Measurements from ENCODE around the gene OLFM1. TPM values are rescaled to one million over a fixed set of nuclear protein-coding genes. Genes with fewer than 3 reads are reported as not detected.

OLFM1 gene
- total RNA-seq, 1 donor from 2014 or later, result 11.9 TPM

DNA sequence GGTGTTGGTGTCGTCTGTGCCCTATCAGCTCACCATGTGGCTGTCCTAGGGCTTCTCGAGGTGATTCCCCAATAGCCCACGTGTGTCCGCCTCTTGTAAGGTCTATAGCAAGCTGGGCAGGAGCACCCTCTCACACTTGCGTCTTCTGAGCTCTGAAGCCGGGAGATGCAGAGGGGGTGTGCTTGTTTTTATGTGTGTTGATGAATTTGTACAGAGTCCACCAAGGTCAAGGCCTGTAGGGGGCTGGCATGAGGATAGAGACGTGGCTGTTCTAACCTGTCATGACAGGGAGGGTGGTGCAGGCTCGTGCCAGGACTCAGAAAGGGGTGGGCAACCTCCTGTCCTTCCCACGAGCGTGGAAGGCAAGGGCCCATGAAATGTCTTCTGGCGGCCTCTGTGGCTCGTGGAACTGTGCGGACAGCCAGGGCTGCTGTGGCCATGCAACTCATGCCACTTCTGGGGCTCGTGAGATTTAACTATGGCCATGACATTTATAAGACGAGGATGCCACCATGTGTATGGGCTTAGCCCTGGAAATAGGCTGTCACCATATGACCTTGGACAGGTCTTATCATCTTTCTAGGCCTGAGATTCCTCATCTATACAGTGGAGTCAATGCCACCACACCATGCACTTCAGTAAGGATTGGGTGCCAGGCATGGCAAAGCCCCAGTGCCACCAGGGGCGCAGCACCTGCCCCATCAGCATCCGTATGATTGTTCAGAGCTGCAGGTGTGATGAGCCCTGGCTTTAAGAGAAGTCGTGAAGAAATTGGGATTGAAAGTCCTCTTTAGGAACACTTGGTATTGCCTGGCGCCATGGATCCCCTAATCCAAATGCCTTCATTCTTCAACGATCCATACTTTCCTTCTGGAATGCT lies 2.3 kb upstream of the OLFM1 start:
- DNase-seq, result no peak
- intact Hi-C loops (cut with DNase I), result no loop called here
- no peak for ATAC-seq (ENCODE audit: poor library complexity)

DNA sequence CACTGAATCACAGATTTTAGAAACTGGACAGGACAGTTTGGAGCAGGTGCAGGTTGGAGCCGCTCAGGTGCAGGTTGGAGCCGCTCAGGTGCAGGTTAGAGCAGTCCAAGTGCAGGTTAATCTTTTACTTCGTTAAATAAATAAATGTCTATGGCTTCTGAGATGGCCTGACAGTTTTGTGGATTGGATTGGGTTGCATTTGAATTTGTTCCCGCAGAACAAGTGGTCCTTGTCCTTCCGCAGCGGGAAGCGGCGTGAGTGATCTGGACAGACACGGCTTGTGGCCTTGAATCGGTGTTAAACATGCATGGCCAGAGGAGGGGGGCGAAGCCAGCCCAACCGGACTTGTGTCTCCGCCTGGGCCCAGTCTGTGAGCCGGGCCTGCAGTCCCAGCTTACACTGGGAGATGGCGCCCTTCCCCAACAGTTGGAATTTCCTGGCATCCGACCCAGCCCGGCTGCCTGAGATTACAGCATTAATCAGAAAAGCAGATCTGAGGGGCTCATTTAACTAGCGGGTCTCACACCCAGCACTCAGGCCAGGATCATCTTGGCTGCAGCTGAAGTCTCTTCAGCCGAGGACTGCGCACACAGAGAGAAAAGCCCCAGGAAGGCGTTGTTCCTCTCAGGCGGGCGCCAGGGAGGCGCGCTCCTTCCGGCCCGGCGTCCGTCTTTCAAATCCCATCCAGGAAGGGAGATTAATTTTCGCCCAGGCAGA lies 1.5 kb upstream of the OLFM1 start:
- ATAC-seq (ENCODE audit: poor library complexity) (peak; percentile 84), DNase-seq (peak; percentile 87)
- intact Hi-C loops (cut with DNase I), result loop anchor here (2.0 kb wide), 1 partner anchor 259 kb away; no protein-coding TSS in a partner anchor

GRCh38 chr9:135086597-135087488 lies 625 bp upstream of the OLFM1 start:
- intact Hi-C loops (cut with DNase I), result loop anchor here (2.0 kb wide), 1 partner anchor 258 kb away; no protein-coding TSS in a partner anchor
- ATAC-seq (ENCODE audit: poor library complexity) (peak; percentile 6), DNase-seq (no peak)

DNA sequence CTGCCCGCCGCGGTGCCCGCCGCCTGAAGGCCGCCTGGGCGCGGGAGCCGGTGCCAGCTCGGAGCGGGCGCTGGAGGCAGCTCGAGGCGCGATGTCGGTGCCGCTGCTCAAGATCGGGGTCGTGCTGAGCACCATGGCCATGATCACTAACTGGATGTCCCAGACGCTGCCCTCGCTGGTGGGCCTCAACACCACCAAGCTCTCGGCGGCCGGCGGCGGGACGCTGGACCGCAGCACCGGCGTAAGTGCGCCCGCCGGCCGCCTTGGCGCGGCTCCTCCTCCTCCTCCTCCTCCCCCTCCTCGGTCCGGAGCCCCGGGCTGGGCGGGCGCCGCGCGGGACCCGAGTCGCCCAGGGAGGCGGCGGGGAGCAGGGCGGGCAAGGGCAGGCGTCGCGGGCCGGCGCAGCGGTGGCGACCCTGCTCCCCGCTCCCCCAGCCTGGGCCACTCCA lies 455 bp downstream of the OLFM1 start:
- intact Hi-C loops (cut with DNase I), result loop anchor here (2.0 kb wide), 2 partner anchors 257 to 325 kb away; no protein-coding TSS in a partner anchor
- DNase-seq (no peak), ATAC-seq (ENCODE audit: poor library complexity) (no peak)

GRCh38 chr9:135088348-135088978 lies 995 bp downstream of the OLFM1 start:
- DNase-seq, result no peak
- ATAC-seq (ENCODE audit: poor library complexity), result no peak
- intact Hi-C loops (cut with DNase I), result loop anchor here (2.0 kb wide), 1 partner anchor 324 kb away; no protein-coding TSS in a partner anchor

DNA sequence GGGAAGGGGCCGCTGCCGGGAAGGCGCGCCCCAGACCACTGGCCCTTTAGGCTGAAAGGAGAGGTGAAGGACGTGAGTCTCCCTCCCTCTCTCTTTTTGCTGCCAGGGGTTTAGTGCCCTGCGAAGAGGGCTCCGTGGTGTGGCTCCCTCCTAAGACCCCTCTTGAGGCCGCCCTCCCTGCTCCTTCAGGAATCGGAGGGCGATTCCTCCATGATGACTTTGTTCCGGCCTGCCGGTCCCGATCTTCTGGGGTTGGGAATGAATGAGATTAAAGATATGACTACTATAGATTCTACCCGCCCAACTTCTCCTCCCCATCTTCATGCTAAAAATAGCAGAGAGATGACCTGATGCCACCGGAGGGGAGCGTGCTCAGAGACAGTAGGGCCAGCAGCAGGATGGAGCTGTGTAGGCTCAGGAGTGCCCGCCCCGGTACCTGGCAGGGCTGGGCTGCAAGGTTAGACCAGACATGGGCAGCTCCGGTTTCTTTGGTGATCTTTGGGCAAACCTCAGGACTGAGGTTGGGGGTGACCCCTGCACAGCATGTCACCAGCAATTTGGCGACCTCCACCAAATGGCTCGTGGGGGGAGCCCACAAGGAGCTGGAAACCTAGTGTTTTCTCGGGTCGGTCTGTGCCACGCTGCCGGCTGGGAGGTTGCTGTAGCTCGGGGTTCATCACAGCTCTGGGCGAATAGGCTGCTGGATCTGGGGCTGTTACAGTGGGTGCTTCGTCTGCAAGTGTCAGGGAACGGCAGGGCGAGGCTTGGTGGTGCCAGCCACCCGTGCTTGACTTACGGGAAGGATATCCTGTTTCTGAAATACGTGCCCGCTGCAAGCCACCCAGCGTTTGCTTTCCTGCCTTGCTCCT lies 1.7 kb downstream of the OLFM1 start:
- intact Hi-C loops (cut with DNase I), result loop anchor here (2.0 kb wide), 1 partner anchor 324 kb away; no protein-coding TSS in a partner anchor
- DNase-seq, result peak; percentile 6
- ATAC-seq (ENCODE audit: poor library complexity), result no peak

- no peak for ATAC-seq (ENCODE audit: poor library complexity)
- no peak for DNase-seq
- intact Hi-C loops (cut with DNase I), result no loop called here
Measured at GRCh38 chr9:135090081-135090480, 2.6 kb downstream of the OLFM1 start.

GRCh38 chr9:135090547-135090946 lies 3.1 kb downstream of the OLFM1 start:
- intact Hi-C loops (cut with DNase I), result no loop called here

DNA sequence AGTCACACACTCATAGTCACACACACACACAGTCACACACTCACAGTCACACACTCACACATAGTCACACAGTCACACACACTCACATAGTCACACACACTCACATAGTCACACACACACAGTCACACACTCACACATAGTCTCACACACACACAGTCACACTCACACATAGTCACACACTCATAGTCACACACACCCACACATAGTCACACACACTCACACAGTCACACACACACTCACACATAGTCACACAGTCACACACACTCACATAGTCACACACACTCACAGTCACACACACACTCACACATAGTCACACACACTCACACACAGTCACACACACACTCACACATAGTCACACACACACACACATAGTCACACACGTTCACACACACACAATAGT lies 4.1 kb downstream of the OLFM1 start:
- intact Hi-C loops (cut with DNase I), result no loop called here
- no peak for ATAC-seq (ENCODE audit: poor library complexity)

More at GRCh38 chr9:135090547-135090946, 3.1 kb downstream of the OLFM1 start:
- no peak for DNase-seq
- no peak for ATAC-seq (ENCODE audit: poor library complexity)

DNA sequence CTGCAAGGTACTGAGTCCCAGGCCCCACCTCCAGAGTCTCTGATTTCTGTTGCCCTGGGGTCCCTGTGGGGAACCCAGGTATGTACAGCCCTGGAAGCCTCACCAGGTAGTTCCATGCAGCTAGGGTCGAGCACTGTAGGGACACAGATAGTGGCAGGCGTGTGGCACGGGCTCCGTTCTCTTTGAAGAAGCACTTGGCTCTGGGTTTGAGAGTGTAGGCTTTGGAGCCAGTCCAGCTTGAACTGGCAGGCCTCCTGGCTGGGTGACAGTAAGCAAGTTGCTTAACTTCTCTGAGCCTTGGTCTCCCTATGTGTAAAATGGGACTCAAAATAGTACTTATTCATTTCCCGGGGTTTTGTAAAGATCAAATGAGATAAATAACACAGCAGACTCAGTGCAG lies 5.6 kb downstream of the OLFM1 start:
- intact Hi-C loops (cut with DNase I), result no loop called here
- no peak for DNase-seq
- ATAC-seq (ENCODE audit: poor library complexity), result no peak

More for the DNA sequence above, 4.1 kb downstream of the OLFM1 start:
- no peak for DNase-seq

DNA sequence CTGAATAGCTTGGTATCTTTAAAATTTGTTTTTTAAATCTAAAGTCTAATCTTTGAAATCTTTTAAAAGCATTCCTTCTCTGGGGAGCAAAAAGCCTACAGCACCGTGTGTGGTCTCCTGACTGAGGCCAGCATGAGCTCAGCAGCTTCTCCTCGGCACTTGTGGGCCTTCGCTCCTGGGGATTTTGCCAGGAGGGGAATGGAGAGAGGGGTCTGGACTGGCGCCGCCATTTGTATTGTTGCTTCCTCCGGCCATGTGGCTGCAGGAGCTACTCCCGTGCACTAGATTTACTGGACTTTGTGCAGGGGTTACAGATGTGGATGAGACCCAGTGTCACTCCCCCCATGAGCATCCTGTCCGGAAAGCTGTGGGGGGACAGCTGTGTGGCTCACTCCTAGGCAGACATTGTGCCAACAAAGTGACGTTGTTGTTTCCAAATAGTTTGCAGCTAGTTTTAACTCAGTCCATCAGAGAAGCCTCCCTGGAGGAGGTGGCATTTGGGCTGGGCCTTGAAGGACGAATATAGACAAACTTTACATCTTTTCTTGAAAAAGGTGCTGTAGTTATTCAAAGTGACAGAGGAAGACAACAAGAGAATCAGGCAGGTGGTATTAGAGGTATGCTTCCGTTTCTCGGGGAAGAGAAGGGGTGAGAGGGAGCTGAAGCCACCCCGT lies 6.6 kb downstream of the OLFM1 start:
- intact Hi-C loops (cut with DNase I), result no loop called here
- DNase-seq (no peak), ATAC-seq (ENCODE audit: poor library complexity) (no peak)

- no peak for ATAC-seq (ENCODE audit: poor library complexity)
- no peak for DNase-seq
- intact Hi-C loops (cut with DNase I), result no loop called here
Measured at GRCh38 chr9:135095470-135096407, 8.3 kb downstream of the OLFM1 start.

- no peak for DNase-seq
- intact Hi-C loops (cut with DNase I), result no loop called here
- no peak for ATAC-seq (ENCODE audit: poor library complexity)
Measured at GRCh38 chr9:135096408-135096895, 9.0 kb downstream of the OLFM1 start.

- DNase-seq (no peak), ATAC-seq (ENCODE audit: poor library complexity) (peak; percentile 60)
- intact Hi-C loops (cut with DNase I), result no loop called here
Measured at GRCh38 chr9:135098400-135099105, 11.1 kb downstream of the OLFM1 start.

DNA sequence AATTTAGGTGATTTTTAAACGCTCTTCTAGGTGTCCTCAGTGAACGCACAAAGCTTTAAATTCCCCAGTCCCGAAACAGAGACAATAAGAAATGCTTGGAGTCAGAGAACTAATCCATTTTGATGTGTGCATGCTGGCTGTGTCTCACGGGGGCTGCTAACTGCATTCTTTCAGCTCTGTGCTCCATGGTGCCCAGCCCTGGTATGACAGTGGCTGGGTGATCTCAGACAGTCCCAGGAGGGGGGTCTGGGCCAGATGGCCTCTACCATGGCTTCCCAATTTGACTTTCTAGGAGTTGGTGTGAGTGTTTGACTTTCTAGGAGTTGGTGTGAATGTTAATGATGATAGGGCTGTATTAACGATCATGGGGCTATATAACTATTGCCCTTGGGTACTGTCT lies 12.1 kb downstream of the OLFM1 start:
- ATAC-seq (ENCODE audit: poor library complexity) (no peak), DNase-seq (no peak)
- intact Hi-C loops (cut with DNase I), result no loop called here

Data from Right ventricle myocardium superior (tissue), 1 donor.